Epithelial cell of prostate (primary cell): ENCODE results near the gene COL24A1.
A peak's percentile ranks its signal among the peaks of the same experiment; 100 is the strongest.
"Not testable (repeated sequence)": the region's sequence is repeated elsewhere in the genome, so short reads cannot be mapped to it uniquely, and the experiment has no call there.

Experiments
- DNase-seq: peaks from one replicate; pipeline ENCODE4 v3.0.0-alpha.2; 2011; ENCODE audit warnings: low read depth, low spot score
- H3K27ac ChIP-seq: fragments of 450-650 bp; 2 replicates; pipeline ENCODE4 v1.5.1; 2017; ENCODE audit warnings: mild to moderate bottlenecking

COL24A1 gene

DNA sequence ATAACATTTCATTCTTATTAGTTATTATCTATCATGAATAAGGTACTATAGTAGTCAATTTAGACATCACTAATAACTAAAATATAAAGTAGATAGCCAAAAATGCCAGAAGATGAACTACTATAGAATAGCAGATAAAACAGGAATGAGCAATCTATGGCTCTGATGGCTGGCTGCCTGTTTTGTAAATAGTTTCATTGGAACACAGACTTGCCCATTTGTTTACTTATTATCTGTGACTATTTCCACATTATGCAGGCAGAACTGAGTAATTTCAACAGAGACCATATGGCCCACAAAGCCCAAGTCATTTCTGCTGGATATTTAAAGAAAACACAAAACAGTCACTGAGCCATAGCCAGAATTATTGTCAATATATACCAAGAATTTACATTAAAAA lies 222.1 kb downstream of the COL24A1 start:
- H3K27ac ChIP-seq, result no peak overlapping the region
- no peak for DNase-seq

DNA sequence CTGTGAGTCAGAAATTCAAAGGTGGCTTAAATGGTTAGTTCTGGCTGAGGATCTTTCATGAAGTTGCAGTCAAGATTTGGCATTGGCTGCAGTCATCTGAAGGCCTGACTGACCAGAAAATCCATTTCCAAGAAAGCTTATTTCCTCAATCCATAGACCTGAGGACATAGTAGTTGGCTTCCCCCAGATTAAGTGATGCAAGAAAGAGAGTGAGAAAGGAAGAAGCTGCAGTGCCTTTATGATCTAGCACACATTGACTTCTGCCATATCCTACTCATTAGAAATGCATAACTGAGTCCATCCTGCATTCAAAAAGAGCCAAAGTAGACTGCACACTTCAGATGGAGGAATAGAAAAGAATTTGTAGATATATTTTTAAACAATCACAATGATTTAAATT lies 222.6 kb downstream of the COL24A1 start:
- H3K27ac ChIP-seq, result no peak overlapping the region
- DNase-seq, result no peak

DNA sequence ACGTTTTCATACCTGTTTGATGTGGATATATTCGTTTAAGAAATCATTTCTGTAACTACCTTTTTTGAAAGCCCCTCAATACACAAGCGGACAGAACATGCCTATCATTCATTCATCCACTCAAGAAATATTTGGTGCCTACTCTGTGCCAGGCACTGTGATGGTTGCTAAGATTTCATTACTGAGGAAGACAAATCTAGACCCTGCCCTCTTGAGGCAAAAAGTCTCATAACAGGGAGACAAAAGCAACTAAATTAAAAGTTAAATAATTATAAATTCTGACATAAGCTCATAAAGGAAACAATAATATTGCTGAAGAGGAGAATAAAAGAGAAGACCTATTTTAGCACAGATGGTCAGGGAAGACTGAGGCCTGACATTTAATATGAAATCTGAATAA lies 244.8 kb downstream of the COL24A1 start:
- no peak overlapping the region for H3K27ac ChIP-seq
- no peak for DNase-seq

DNA sequence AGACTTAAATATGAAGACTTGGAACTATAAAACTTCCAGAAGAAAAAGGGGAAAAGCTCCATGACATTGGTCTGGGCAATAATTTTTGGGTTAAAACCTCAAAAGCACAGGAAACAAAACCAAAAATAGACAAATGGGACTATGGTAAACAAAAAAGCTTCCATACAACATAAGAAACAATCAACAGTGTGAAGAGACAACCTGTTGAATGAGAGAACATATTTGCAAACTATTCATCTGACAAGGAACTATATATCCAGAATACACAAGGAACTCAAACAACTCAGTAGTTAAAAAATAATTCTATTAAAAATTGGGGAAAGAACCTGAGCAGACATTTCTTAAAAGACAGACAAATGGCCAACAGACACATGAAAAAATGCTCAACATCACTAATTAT lies 255.7 kb downstream of the COL24A1 start:
- no peak overlapping the region for H3K27ac ChIP-seq

DNA sequence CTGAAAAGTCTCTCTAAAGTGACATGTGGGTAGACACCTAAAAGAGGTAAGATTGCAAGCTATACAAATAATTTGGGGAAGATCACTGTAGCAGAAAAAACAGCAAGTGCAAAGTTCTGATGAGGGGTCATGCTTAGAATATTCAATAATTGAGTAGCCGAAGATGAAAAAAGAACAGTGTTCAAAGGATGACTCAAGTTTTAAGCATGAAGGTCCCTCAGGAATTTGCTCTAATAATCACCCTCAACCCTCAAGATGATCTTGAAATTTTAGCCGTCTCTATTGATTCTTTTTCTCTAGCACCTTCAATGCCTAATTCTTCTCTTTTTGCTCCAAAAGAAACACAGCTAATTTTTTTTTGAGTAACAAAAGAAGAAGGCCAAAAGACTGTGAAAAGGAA lies 257.7 kb downstream of the COL24A1 start:
- H3K27ac ChIP-seq, result no peak overlapping the region
- DNase-seq, result no peak

More for the DNA sequence above, 255.7 kb downstream of the COL24A1 start:
- DNase-seq, result no peak

DNA sequence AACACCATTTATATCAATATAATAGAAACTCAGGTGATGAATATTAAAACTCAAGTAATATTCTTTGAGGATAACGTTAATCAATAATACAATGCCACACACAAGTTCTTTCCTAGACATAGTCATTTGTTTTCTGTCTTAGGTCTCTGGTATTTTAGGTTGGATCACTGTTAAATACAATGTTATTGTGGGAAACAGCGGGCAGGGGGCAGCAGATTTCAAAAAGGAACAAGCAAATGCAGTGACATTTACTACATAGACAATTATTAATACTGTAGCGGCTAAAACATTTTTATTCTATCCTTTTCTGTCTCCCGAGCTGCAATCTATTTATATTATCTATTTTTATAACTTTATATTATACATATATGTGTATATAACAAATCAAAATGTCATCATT lies 261.9 kb downstream of the COL24A1 start:
- H3K27ac ChIP-seq, result no peak overlapping the region
- DNase-seq, result no peak

DNA sequence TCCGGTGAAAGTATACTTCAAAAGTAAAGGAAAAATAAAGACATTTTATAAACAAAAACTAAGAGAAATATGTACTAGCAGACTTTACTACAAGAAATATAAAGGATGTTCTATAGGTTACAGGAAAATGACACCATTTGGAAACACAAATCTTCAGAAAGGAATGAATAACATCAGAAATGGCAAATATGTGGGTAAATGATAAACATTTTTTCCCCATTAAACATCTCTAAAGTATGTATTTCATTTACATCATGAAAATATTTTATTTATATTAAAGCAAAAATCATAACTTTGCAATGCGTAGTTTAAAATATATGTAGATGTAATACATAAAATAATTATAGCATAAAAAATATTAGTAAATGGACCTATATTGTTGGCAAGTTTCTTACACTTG lies 264.2 kb downstream of the COL24A1 start:
- DNase-seq, result no peak

DNA sequence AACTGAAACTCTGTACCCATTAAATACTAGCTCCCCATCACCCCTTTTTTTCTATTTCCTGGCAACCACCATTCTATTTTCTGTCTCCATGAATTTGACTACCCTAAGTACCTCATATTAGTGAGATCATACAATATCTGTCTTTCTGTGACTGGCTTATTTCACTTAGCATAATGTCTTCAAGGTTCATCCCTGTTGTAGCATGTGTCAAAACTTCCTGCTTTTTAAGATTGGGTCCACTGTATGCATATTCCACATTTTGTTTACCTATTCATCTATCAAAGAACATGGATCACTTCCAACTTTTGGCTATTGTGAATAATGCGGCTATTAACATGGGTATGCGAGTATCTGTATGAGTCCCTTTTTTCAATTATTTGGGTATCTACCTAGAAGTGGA lies 266.7 kb downstream of the COL24A1 start:
- H3K27ac ChIP-seq, result no peak overlapping the region
- no peak for DNase-seq

More for the DNA sequence above, 264.2 kb downstream of the COL24A1 start:
- H3K27ac ChIP-seq, result no peak overlapping the region

DNA sequence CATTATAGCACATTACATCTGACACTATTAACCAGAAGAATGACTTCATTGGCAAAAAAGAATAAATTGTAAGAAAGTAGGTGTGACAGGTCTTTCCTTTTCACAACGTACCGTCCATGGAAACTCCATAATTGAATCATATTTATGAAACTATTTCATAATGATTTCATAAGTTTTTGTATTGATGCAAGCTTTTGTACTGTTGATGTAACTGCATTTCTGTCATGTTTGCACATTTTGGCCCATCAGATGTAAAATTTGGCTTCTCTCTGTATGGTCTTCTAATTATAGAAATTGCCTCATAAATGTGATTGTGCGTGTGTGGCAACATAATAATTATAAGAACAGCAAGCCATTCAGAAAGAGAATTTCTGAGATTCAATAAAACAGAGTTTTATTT lies 267.7 kb downstream of the COL24A1 start:
- DNase-seq, result no peak
- no peak overlapping the region for H3K27ac ChIP-seq

DNA sequence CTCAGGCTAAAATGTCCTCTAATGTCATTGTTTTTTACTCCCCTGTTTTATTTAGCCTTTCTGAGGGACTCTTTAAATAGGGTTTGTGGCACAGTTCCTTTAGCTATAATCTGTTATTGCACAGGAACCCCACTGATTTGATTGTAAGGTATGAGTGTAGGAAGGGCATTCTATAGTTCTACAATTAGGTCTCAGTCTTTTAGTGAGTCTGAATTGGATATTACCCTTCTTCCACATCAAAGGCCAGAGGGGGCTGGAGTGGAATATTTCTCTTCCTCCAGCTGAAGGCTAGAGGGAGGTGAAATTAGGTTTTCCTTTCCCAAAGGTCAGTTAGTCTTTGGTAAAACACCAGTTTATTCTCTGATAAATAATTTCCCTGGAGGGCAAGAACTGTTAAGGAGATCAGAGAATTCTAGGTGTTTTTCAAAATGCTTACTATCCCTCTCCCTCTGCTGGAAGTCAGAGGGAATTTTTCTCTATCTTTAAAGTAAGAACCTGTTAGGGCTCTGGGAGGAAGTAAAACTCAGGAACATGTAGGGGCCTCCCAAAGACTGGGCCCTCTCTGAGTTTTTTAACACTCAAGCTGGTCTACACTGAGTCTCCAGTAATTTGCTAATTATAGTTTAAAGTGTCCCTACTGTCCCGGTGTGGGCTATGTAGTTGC lies 272.1 kb downstream of the COL24A1 start:
- no peak overlapping the region for H3K27ac ChIP-seq
- DNase-seq, result no peak

DNA sequence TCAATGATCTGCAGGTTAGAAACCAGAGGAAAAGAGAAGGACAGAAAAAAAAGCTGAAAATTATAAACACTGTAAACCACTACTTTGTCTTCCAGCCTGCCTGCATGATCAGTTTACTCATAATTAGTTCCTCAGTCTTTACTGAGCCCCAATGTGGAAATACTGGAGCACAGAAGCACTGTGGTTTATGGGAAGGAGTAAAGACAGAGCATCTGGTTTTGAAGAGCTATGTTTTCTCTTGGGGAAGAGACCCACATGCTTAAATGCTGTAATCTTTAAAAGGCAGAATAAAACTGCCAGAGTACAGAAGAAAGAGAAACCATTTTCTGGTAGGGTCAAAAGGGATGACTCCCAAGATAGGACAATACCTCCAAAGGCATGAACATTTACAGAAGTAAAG lies 289.4 kb downstream of the COL24A1 start:
- no peak overlapping the region for H3K27ac ChIP-seq
- no peak for DNase-seq

DNA sequence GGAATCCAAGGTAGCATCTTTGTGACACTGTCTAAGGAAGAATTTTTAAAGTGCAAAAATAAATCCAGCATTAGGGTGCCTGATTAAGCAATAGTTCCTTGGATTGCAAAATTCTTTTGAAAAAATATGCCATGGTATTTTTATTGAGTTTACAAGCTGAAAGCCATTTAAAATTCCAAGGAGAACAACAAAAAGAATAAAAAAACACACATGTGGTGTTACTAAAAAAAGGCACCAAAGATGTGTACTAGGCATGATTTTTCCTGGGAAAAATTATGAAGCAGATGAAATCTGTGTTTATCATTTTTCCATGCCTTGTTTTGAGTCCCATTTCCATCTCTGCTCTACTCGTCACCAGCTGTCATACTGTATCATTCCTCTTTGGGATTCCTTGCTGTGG lies 291.4 kb downstream of the COL24A1 start:
- DNase-seq, result no peak

DNA sequence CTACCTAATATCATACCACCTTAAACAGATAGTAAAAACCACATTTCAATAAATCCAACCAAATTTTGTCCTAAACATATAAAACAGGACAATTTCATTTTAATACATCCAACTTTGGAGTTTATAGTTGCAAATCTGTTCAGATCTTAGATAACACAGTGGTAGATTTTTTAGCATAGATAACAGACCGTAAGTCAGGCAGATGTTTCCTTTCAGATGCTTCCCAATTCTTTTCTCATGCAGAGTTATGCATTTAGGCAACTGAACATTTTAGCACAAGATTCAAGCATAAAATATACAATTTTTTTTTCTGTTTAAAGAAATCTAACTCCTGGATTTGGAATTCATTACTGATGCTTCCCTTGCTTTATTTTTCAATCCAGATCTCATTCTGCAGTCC lies 291.8 kb downstream of the COL24A1 start:
- no peak for DNase-seq
- H3K27ac ChIP-seq, result no peak overlapping the region

More for the DNA sequence above, 291.4 kb downstream of the COL24A1 start:
- H3K27ac ChIP-seq, result no peak overlapping the region

DNA sequence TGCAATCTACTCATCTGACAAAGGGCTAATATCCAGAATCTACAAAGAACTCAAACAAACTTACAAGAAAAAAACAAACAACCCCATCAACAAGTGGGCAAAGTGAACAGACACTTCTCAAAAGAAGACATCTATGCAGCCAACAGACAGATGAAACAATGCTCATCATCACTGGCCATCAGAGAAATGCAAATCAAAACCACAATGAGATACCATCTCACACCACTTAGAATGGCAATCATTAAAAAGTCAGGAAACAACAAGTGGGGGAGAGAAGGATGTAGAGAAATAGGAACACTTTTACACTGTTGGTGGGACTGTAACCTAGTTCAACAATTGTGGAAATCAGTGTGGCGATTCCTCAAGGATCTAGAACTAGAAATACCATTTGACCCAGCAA lies 292.9 kb downstream of the COL24A1 start:
- DNase-seq, H3K27ac ChIP-seq: not testable (repeated sequence)

DNA sequence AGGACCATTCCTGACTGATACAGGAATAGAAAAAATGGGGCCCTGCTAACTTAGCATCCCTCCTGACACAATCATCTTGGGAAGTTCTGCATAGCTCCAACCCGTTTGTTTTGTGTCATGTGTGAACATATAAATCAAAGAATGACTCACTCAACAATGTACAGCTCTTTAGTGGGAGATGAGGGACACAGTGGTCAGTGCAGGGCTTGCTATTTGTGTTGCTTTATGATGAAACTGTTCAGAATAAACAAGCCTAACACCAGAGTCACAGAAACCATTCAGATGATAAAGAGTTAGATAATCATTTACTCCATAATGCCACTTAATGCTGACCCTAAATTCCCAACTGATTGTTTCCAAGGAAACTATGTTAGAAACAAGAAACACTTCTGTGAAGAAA lies 294.1 kb downstream of the COL24A1 start:
- no peak overlapping the region for H3K27ac ChIP-seq

DNA sequence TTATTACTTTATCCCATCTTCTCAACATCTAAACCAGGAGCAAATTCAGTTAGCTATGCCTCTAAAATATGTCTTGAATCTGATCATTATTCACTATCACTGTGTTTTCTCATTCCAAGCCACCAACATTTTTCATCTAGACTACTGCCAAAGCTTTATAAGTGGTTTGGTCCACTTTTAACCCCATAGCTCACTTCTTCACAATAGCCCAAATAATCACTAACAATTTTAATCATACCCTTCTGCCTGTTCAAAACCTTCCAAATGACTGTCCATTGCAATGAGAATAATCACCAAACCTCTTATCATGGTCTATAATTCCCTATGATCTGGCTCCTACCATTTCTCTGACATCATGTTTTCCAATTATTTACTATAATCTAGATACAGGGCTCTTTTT lies 298.6 kb downstream of the COL24A1 start:
- no peak overlapping the region for H3K27ac ChIP-seq
- DNase-seq, result no peak

More for the DNA sequence above, 294.1 kb downstream of the COL24A1 start:
- DNase-seq, result no peak

DNA sequence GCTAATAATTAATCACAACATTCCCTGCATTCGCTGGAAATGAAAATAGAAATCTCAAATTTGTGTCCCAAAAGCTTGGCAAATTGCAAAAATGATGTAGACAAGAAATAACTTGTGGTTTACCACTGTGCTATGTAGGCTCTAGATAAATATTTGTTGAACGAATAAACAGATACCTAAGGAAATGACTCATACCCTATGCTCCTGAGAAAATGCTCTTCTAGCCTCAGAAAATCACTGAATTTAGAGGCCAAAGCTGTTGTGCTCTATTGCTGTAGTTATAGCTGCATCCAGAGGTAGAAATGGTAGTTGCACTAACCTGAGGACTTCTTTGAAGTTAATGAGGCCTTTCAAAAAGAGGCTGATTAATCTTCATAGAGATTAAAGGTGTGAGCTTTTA lies 306.3 kb downstream of the COL24A1 start:
- DNase-seq, result peak; percentile 57
- H3K27ac ChIP-seq, result peak overlapping the region; percentile 26

DNA sequence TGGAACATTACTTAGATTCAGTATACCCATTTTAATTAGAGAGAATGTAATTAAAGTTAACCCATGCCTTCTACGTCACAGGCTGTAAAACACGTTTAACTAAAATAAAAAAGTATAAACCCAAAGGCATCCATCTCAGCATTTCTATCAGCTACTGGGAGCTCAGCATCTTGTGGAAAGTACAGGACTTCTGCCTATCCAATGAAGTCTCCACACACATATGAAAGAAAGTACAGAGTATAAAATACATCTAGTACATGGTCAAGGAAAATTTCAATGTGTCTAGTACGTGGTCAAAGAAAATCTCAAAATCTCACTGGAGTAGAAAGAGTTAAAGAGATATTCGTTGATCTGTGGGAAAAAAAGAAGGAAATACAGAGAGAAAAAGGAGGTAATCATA lies 306.9 kb downstream of the COL24A1 start:
- H3K27ac ChIP-seq, result peak overlapping the region; percentile 26
- DNase-seq, result no peak

DNA sequence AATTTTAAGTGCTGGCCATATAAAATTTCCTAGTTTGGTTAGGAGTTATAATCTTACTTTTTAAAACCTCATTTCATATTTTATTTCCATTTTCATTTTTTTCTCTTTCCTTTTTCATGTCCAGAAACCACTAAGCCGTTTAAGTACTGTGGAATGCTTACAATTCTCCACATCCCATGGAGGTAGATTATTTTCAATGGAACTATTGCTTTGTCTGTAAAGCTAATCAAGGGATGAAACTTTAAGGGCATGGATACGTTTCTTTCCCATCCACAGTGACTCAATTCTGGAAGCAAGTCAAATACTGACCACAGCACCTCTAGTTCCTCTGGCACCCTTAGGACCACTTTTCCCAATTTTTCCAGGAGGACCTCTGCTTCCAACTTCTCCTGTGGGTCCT lies 309.2 kb downstream of the COL24A1 start:
- no peak for DNase-seq
- H3K27ac ChIP-seq, result no peak overlapping the region

DNA sequence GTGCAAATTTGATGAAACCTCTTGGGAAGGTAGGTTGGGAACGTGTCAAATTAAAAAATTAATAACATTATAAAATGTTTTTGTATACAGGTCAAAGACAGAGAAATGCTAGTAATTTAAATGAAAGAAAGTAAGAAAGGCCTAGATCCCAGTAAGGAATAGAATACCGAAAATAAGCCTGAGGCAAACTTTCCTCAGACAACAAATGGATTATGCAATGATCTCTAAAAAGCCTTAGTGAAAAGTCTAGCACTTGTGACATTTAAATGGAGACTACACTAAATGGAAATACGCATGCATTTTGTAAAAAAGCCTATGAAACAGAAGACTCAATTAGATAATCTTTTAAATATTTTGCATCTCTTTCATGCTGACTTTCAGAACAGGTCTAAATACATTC lies 309.9 kb downstream of the COL24A1 start:
- no peak for DNase-seq
- H3K27ac ChIP-seq, result no peak overlapping the region

DNA sequence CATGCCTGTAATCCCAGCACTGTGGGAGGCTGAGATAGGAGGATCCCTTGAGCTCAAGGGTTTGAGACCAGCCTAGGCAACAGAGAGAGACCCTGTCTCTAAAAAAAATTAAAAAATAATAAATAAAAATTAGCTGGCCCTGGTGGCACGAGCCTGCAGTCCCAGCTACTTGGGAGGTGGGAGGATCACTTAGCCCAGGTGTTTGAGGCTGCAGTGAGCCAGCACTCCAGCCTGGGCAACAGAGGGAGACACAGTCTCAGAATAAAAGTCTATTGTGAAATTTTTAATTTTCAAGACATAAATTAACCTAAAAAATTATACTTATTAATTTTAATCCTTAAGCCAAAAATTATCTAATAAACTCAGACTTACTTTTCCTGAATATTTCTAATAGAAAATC lies 317.1 kb downstream of the COL24A1 start:
- H3K27ac ChIP-seq, result no peak overlapping the region
- no peak for DNase-seq

DNA sequence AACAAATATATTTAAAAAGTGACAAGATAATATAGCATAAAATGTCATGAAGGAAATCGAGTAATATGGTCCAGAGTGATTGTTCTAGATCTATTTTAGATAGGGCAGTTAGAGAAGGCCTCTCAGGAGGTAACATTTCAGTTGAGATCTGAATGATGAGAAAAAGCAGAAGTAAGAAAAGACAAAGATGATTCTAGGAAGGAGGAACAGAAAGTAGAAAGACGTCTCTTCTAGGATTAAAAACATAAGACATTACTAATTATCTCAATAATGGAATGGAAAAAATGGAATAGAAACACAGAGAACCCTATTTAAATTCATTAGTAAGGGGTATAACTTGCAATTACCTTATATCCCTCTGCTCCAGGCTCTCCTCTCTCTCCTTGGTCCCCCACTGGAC lies 318.3 kb downstream of the COL24A1 start:
- DNase-seq, result no peak
- H3K27ac ChIP-seq, result no peak overlapping the region

DNA sequence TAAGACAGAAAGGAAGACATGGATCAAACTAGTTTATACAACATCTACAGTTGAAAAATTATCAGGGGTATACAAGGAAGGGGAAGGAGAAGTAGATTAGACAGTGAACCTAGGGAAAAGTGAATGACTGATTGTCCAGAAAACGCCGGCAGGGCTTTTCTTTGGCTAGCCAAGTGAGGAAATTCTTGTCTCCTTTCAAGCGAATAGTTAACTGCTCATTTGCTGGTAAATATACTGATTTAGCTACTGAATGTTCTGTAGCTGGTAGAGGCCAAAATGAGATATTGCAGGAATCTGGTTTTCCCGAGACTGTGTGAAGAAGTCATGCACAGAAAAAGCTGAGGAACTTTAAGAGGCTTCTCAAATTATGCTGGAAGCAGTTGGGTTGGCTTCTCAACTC lies 319.8 kb downstream of the COL24A1 start:
- no peak overlapping the region for H3K27ac ChIP-seq
- no peak for DNase-seq
